ENCODE data around the gene SPIRE1.
"Not testable (repeated sequence)": the region's sequence is repeated elsewhere in the genome, so short reads cannot be mapped to it uniquely, and the experiment has no call there.

Gene SPIRE1

GRCh38 chr18:12598181-12598930 lies 59.6 kb downstream of the SPIRE1 start:
- DNase-seq (ENCODE audit: low read depth) = no peak

- no peak for DNase-seq (ENCODE audit: low read depth)
These were observed 60.1 kb downstream of the SPIRE1 start for GRCh38 chr18:12597760-12598159.

- DNase-seq (ENCODE audit: low read depth) = no peak
These were observed 62.2 kb downstream of the SPIRE1 start for GRCh38 chr18:12595571-12596255.

GRCh38 chr18:12593866-12594265 lies 64.0 kb downstream of the SPIRE1 start:
- no peak for DNase-seq (ENCODE audit: low read depth)

GRCh38 chr18:12592597-12593127 lies 65.2 kb downstream of the SPIRE1 start:
- DNase-seq (ENCODE audit: low read depth) = no peak

- no peak for DNase-seq (ENCODE audit: low read depth)
These were observed 68.5 kb downstream of the SPIRE1 start for GRCh38 chr18:12589448-12589847.

- DNase-seq (ENCODE audit: low read depth) = no peak
These were observed 71.0 kb downstream of the SPIRE1 start for GRCh38 chr18:12586956-12587355.

GRCh38 chr18:12585218-12585617 lies 72.7 kb downstream of the SPIRE1 start:
- no peak for DNase-seq (ENCODE audit: low read depth)

GRCh38 chr18:12580630-12581342 lies 77.1 kb downstream of the SPIRE1 start:
- no peak for DNase-seq (ENCODE audit: low read depth)

- no peak for DNase-seq (ENCODE audit: low read depth)
These were observed 78.1 kb downstream of the SPIRE1 start for GRCh38 chr18:12579775-12580174.

- DNase-seq (ENCODE audit: low read depth) = no peak
These were observed 80.1 kb downstream of the SPIRE1 start for GRCh38 chr18:12577848-12578247.

GRCh38 chr18:12574494-12575185 lies 83.3 kb downstream of the SPIRE1 start:
- no peak for DNase-seq (ENCODE audit: low read depth)

GRCh38 chr18:12571630-12572029 lies 86.3 kb downstream of the SPIRE1 start:
- DNase-seq (ENCODE audit: low read depth) = no peak

- DNase-seq (ENCODE audit: low read depth) = no peak
These were observed 88.1 kb downstream of the SPIRE1 start for GRCh38 chr18:12569791-12570190.

GRCh38 chr18:12567849-12568248 lies 90.1 kb downstream of the SPIRE1 start:
- DNase-seq (ENCODE audit: low read depth) = no peak

GRCh38 chr18:12564861-12565260 lies 93.0 kb downstream of the SPIRE1 start:
- DNase-seq (ENCODE audit: low read depth) = no peak

- DNase-seq (ENCODE audit: low read depth) = no peak
These were observed 93.5 kb downstream of the SPIRE1 start for GRCh38 chr18:12564378-12564777.

GRCh38 chr18:12560600-12560999 lies 97.3 kb downstream of the SPIRE1 start:
- not testable (repeated sequence) for DNase-seq (ENCODE audit: low read depth)

- DNase-seq (ENCODE audit: low read depth) = no peak
These were observed 98.6 kb downstream of the SPIRE1 start for GRCh38 chr18:12559319-12559718.

GRCh38 chr18:12556946-12557806 lies 100.7 kb downstream of the SPIRE1 start:
- DNase-seq (ENCODE audit: low read depth) = no peak

- no peak for DNase-seq (ENCODE audit: low read depth)
These were observed 103.0 kb downstream of the SPIRE1 start for GRCh38 chr18:12554796-12555388.

Measured in stimulated activated CD8-positive, alpha-beta memory T cell treated with anti-CD3 and anti-CD28 coated beads, Interleukin-12 subunit alpha, Interleukin-12 subunit beta, amount 100 ng/mL, for 1 hour (primary cell).